Measurements from ENCODE around the gene MBNL2. TPM values are rescaled to one million over a fixed set of nuclear protein-coding genes. Genes with fewer than 3 reads are reported as not detected.

MBNL2 gene
- total RNA-seq, 1 donor: 59.8 TPM

- H3K4me1 ChIP-seq (ENCODE audit: insufficient read depth, low read length): peaks cover 7% of the 10 kb centered on the region
- H3K9me3 ChIP-seq (ENCODE audit: low read depth, low read length): no peaks in the 10 kb centered on the region
- H3K4me3 ChIP-seq (ENCODE audit: low read length): no peak overlapping the region
- H3K27me3 ChIP-seq (ENCODE audit: insufficient read depth, low read length): no peaks in the 10 kb centered on the region
Observed at GRCh38 chr13:97234742-97235141, 12.6 kb downstream of the MBNL2 start.

GRCh38 chr13:97235549-97236231 lies 13.6 kb downstream of the MBNL2 start:
- H3K27me3 ChIP-seq (ENCODE audit: insufficient read depth, low read length): no peaks in the 10 kb centered on the region
- peaks cover 7% of the 10 kb centered on the region for H3K4me1 ChIP-seq (ENCODE audit: insufficient read depth, low read length)
- H3K9me3 ChIP-seq (ENCODE audit: low read depth, low read length): no peaks in the 10 kb centered on the region
- no peak overlapping the region for H3K4me3 ChIP-seq (ENCODE audit: low read length)

- H3K9me3 ChIP-seq (ENCODE audit: low read depth, low read length): no peaks in the 10 kb centered on the region
- H3K4me3 ChIP-seq (ENCODE audit: low read length): no peak overlapping the region
- peaks cover 11% of the 10 kb centered on the region for H3K4me1 ChIP-seq (ENCODE audit: insufficient read depth, low read length)
- no peaks in the 10 kb centered on the region for H3K27me3 ChIP-seq (ENCODE audit: insufficient read depth, low read length)
Observed at GRCh38 chr13:97237388-97237787, 15.3 kb downstream of the MBNL2 start.

GRCh38 chr13:97238432-97238831 lies 16.3 kb downstream of the MBNL2 start:
- Histone ChIP-seq H3K4me3 (ENCODE audit: low read length) (no peak overlapping the region), H3K27me3 (ENCODE audit: insufficient read depth, low read length) (no peaks in the 10 kb centered on the region), H3K4me1 (ENCODE audit: insufficient read depth, low read length) (peaks cover 11% of the 10 kb centered on the region), H3K9me3 (ENCODE audit: low read depth, low read length) (no peaks in the 10 kb centered on the region)

- no peaks in the 10 kb centered on the region for H3K27me3 ChIP-seq (ENCODE audit: insufficient read depth, low read length)
- peaks cover 11% of the 10 kb centered on the region for H3K4me1 ChIP-seq (ENCODE audit: insufficient read depth, low read length)
- no peaks in the 10 kb centered on the region for H3K9me3 ChIP-seq (ENCODE audit: low read depth, low read length)
- no peak overlapping the region for H3K4me3 ChIP-seq (ENCODE audit: low read length)
Observed at GRCh38 chr13:97238883-97239282, 16.8 kb downstream of the MBNL2 start.

GRCh38 chr13:97239306-97239705 lies 17.2 kb downstream of the MBNL2 start:
- Histone ChIP-seq H3K4me1 (ENCODE audit: insufficient read depth, low read length) (peaks cover 11% of the 10 kb centered on the region), H3K9me3 (ENCODE audit: low read depth, low read length) (no peaks in the 10 kb centered on the region), H3K27me3 (ENCODE audit: insufficient read depth, low read length) (no peaks in the 10 kb centered on the region), H3K4me3 (ENCODE audit: low read length) (no peak overlapping the region)

- Histone ChIP-seq H3K27me3 (ENCODE audit: insufficient read depth, low read length) (no peaks in the 10 kb centered on the region), H3K4me1 (ENCODE audit: insufficient read depth, low read length) (peaks cover 11% of the 10 kb centered on the region), H3K9me3 (ENCODE audit: low read depth, low read length) (no peaks in the 10 kb centered on the region), H3K4me3 (ENCODE audit: low read length) (no peak overlapping the region)
Observed at GRCh38 chr13:97239943-97240787, 18.0 kb downstream of the MBNL2 start.

GRCh38 chr13:97240788-97241734 lies 18.9 kb downstream of the MBNL2 start:
- Histone ChIP-seq H3K4me1 (ENCODE audit: insufficient read depth, low read length) (peaks cover 11% of the 10 kb centered on the region), H3K9me3 (ENCODE audit: low read depth, low read length) (no peaks in the 10 kb centered on the region), H3K4me3 (ENCODE audit: low read length) (no peak overlapping the region), H3K27me3 (ENCODE audit: insufficient read depth, low read length) (no peaks in the 10 kb centered on the region)

GRCh38 chr13:97241761-97242160 lies 19.6 kb downstream of the MBNL2 start:
- Histone ChIP-seq H3K27me3 (ENCODE audit: insufficient read depth, low read length) (no peaks in the 10 kb centered on the region), H3K4me3 (ENCODE audit: low read length) (no peak overlapping the region), H3K4me1 (ENCODE audit: insufficient read depth, low read length) (peaks cover 11% of the 10 kb centered on the region), H3K9me3 (ENCODE audit: low read depth, low read length) (no peaks in the 10 kb centered on the region)

- no peaks in the 10 kb centered on the region for H3K9me3 ChIP-seq (ENCODE audit: low read depth, low read length)
- no peak overlapping the region for H3K4me3 ChIP-seq (ENCODE audit: low read length)
- H3K4me1 ChIP-seq (ENCODE audit: insufficient read depth, low read length): peaks cover 10% of the 10 kb centered on the region
- no peaks in the 10 kb centered on the region for H3K27me3 ChIP-seq (ENCODE audit: insufficient read depth, low read length)
Observed at GRCh38 chr13:97242755-97243497, 20.8 kb downstream of the MBNL2 start.

GRCh38 chr13:97243915-97244781 lies 22.0 kb downstream of the MBNL2 start:
- Histone ChIP-seq H3K27me3 (ENCODE audit: insufficient read depth, low read length) (no peaks in the 10 kb centered on the region), H3K4me1 (ENCODE audit: insufficient read depth, low read length) (peaks cover 4% of the 10 kb centered on the region), H3K4me3 (ENCODE audit: low read length) (no peak overlapping the region), H3K9me3 (ENCODE audit: low read depth, low read length) (no peaks in the 10 kb centered on the region)

- Histone ChIP-seq H3K9me3 (ENCODE audit: low read depth, low read length) (no peaks in the 10 kb centered on the region), H3K4me1 (ENCODE audit: insufficient read depth, low read length) (peaks cover 4% of the 10 kb centered on the region), H3K27me3 (ENCODE audit: insufficient read depth, low read length) (no peaks in the 10 kb centered on the region), H3K4me3 (ENCODE audit: low read length) (no peak overlapping the region)
Observed at GRCh38 chr13:97245011-97245410, 22.9 kb downstream of the MBNL2 start.

GRCh38 chr13:97246596-97247158 lies 24.5 kb downstream of the MBNL2 start:
- H3K4me1 ChIP-seq (ENCODE audit: insufficient read depth, low read length): peaks cover 1% of the 10 kb centered on the region
- no peak overlapping the region for H3K4me3 ChIP-seq (ENCODE audit: low read length)
- H3K9me3 ChIP-seq (ENCODE audit: low read depth, low read length): no peaks in the 10 kb centered on the region
- no peaks in the 10 kb centered on the region for H3K27me3 ChIP-seq (ENCODE audit: insufficient read depth, low read length)

Measured in mononuclear cell (primary cell).